Measurements from ENCODE around the gene TMEM178A. TPM values are rescaled to one million over a fixed set of nuclear protein-coding genes. Genes with fewer than 3 reads are reported as not detected.

TMEM178A gene
- polyA plus RNA-seq, 3 donors = 0.15 TPM; not detected in 2

DNA sequence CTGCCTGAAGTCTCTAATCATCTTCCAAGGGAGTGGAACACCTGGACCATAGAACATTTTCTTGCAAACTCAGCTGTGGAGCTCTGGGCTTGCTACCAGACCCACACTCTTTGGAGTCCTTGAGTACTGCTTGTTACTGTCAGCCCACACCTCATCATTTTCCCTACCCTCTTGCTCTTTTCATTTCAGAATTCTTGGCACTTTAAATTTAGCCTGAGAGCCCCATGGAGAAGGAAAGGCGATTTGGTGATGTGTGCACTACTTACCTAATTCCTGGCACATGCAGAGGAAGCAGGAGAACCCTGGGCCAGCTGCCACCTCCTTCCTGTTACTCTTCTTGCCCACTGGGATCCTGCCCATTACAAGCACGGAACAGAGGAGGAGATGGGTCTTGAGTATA is 31.7 kb downstream of the TMEM178A start:
- H3K36me3 ChIP-seq (replicated peaks in 1 of 2; ENCODE audit: control insufficient read depth in 1 of 2, insufficient read depth in 2 of 2, low read length in 2 of 2) = no peaks in the 10 kb centered on the region
- Mint-ChIP-seq H3K27me3 (ENCODE audit: low read depth in 3 of 3) (peaks cover 0 to 3% (median 0%) of the 10 kb centered on the region in 3 donors), H3K4me1 (no peaks in the 10 kb centered on the region), H3K36me3 (no peaks in the 10 kb centered on the region), H3K4me3 (no peak overlapping the region), H3K9me3 (peaks cover 3 to 19% (median 13%) of the 10 kb centered on the region in 7 donors), H3K27ac (no peak overlapping the region)
- no peak overlapping the region for H3K4me3 ChIP-seq (replicated peaks in 1 of 3; ENCODE audit: low read depth in 2 of 3, low read length in 3 of 3)
- no peaks in the 10 kb centered on the region for H3K79me2 ChIP-seq (ENCODE audit: insufficient read depth, low read length)
- TF ChIP-seq, protein P1, sequence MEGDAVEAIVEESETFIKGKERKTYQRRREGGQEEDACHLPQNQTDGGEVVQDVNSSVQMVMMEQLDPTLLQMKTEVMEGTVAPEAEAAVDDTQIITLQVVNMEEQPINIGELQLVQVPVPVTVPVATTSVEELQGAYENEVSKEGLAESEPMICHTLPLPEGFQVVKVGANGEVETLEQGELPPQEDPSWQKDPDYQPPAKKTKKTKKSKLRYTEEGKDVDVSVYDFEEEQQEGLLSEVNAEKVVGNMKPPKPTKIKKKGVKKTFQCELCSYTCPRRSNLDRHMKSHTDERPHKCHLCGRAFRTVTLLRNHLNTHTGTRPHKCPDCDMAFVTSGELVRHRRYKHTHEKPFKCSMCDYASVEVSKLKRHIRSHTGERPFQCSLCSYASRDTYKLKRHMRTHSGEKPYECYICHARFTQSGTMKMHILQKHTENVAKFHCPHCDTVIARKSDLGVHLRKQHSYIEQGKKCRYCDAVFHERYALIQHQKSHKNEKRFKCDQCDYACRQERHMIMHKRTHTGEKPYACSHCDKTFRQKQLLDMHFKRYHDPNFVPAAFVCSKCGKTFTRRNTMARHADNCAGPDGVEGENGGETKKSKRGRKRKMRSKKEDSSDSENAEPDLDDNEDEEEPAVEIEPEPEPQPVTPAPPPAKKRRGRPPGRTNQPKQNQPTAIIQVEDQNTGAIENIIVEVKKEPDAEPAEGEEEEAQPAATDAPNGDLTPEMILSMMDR (IDR thresholded peaks at IDR 0.05) = no peak
- no peaks in the 10 kb centered on the region for H3K27me3 ChIP-seq (ENCODE audit: control insufficient read depth in 2 of 2, insufficient read depth in 2 of 2, low read length in 2 of 2)
- WGBS (ENCODE audit: insufficient coverage) = no CpG with 5 or more reads among the region's 2 CpGs
- intact Hi-C loops (cut with micrococcal nuclease) = no loop called here
- no peak overlapping the region for H2AFZ ChIP-seq (ENCODE audit: insufficient read depth, low read depth, low read length, poor library complexity, severe bottlenecking)
- DNase-seq = no peak
- H3K4me1 ChIP-seq (ENCODE audit: control insufficient read depth in 1 of 2, insufficient read depth in 2 of 2, low read length in 2 of 2) = no peaks in the 10 kb centered on the region
- peaks cover 0 to 18% of the 10 kb centered on the region in 2 donors for H3K9me3 ChIP-seq (replicated peaks in 1 of 2; ENCODE audit: control insufficient read depth in 1 of 2, insufficient read depth in 1 of 2, low read length in 2 of 2)
- no peaks in the 10 kb centered on the region for H4K20me1 ChIP-seq (ENCODE audit: insufficient read depth, low read length)
- no peak overlapping the region for H3K4me2 ChIP-seq (replicated peaks; ENCODE audit: extremely low read depth, low read length, poor library complexity, severe bottlenecking)
- H3K9ac ChIP-seq (ENCODE audit: insufficient read depth, low read length, poor library complexity, severe bottlenecking) = no peak overlapping the region
- H3K27ac ChIP-seq (ENCODE audit: low read depth in 1 of 2, low read length in 2 of 2) = no peak overlapping the region

DNA sequence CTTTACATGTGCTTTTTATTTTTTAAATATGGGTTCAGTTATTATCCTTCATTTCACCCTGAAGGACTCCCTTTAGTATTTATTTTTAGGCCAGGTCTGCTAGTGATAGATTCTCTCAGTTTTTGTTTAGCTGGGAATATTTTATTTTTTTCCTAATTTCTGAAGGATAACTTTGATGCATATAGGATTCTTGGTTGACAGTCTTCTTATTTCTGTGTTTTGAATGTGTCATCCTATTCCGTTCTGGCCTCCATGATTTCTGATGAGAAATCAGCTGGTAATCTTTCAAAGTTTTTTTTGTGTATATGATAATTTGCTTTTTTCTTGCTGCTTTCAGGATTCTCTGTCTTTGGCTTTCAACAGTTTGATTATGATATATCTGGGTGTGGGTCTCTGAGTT is 35.4 kb downstream of the TMEM178A start:
- 100% methylated on average over 1 of the region's 1 CpG for WGBS (ENCODE audit: insufficient coverage)
- H3K4me1 ChIP-seq (ENCODE audit: control insufficient read depth in 1 of 2, insufficient read depth in 2 of 2, low read length in 2 of 2) = no peaks in the 10 kb centered on the region
- H3K79me2 ChIP-seq (ENCODE audit: insufficient read depth, low read length) = no peaks in the 10 kb centered on the region
- no peak overlapping the region for H3K9ac ChIP-seq (ENCODE audit: insufficient read depth, low read length, poor library complexity, severe bottlenecking)
- H3K9me3 ChIP-seq (replicated peaks in 1 of 2; ENCODE audit: control insufficient read depth in 1 of 2, insufficient read depth in 1 of 2, low read length in 2 of 2) = peaks cover 4 to 19% of the 10 kb centered on the region in 2 donors
- Mint-ChIP-seq H3K4me3 (no peak overlapping the region), H3K27ac (no peak overlapping the region), H3K27me3 (ENCODE audit: low read depth in 3 of 3) (peaks cover 0 to 3% (median 0%) of the 10 kb centered on the region in 3 donors), H3K4me1 (no peaks in the 10 kb centered on the region), H3K36me3 (no peaks in the 10 kb centered on the region), H3K9me3 (peaks cover 6 to 23% (median 17%) of the 10 kb centered on the region in 7 donors)
- no peaks in the 10 kb centered on the region for H3K36me3 ChIP-seq (replicated peaks in 1 of 2; ENCODE audit: control insufficient read depth in 1 of 2, insufficient read depth in 2 of 2, low read length in 2 of 2)
- H3K27ac ChIP-seq (ENCODE audit: low read depth in 1 of 2, low read length in 2 of 2) = no peak overlapping the region
- no peak overlapping the region for H3K4me2 ChIP-seq (replicated peaks; ENCODE audit: extremely low read depth, low read length, poor library complexity, severe bottlenecking)
- intact Hi-C loops (cut with micrococcal nuclease) = no loop called here
- H4K20me1 ChIP-seq (ENCODE audit: insufficient read depth, low read length) = no peaks in the 10 kb centered on the region
- no peak overlapping the region for H2AFZ ChIP-seq (ENCODE audit: insufficient read depth, low read depth, low read length, poor library complexity, severe bottlenecking)
- H3K4me3 ChIP-seq (replicated peaks in 1 of 3; ENCODE audit: low read depth in 2 of 3, low read length in 3 of 3) = no peak overlapping the region
- no peaks in the 10 kb centered on the region for H3K27me3 ChIP-seq (ENCODE audit: control insufficient read depth in 2 of 2, insufficient read depth in 2 of 2, low read length in 2 of 2)
- DNase-seq = no peak
- TF ChIP-seq, protein P1 (IDR thresholded peaks at IDR 0.05) = no peak
